Measurements from ENCODE around the gene INO80B.
"Not testable (repeated sequence)": the region's sequence is repeated elsewhere in the genome, so short reads cannot be mapped to it uniquely, and the experiment has no call there.

INO80B gene

GRCh38 chr2:74454654-74455511 is at the start of gene INO80B:
Gene INO80B, plus strand, starts transcription at chr2:74455087. Its CDS starts 30 bp downstream, at chr2:74455117.
- peak; percentile 91 to 97 for DNase-seq (ENCODE audit: low read depth in 2 of 2)

GRCh38 chr2:74406035-74406434 is 48.9 kb upstream of the INO80B start:
- DNase-seq (ENCODE audit: low read depth in 2 of 2), result no peak

- DNase-seq (ENCODE audit: low read depth in 2 of 2), result no peak
Measured at GRCh38 chr2:74407682-74408081, 47.2 kb upstream of the INO80B start.

- DNase-seq (ENCODE audit: low read depth in 2 of 2), result no peak
Measured at GRCh38 chr2:74413001-74413698, 41.7 kb upstream of the INO80B start.

- no peak for DNase-seq (ENCODE audit: low read depth in 2 of 2)
Measured at GRCh38 chr2:74414441-74414840, 40.4 kb upstream of the INO80B start.

- peak in 1 of 2 donors; percentile 19 for DNase-seq (ENCODE audit: low read depth in 2 of 2)
Measured at GRCh38 chr2:74414881-74415761, 39.8 kb upstream of the INO80B start.

- no peak for DNase-seq (ENCODE audit: low read depth in 2 of 2)
Measured at GRCh38 chr2:74415762-74416395, 39.0 kb upstream of the INO80B start.

GRCh38 chr2:74416778-74417177 is 38.1 kb upstream of the INO80B start:
- no peak for DNase-seq (ENCODE audit: low read depth in 2 of 2)

GRCh38 chr2:74417197-74417596 is 37.7 kb upstream of the INO80B start:
- no peak for DNase-seq (ENCODE audit: low read depth in 2 of 2)

GRCh38 chr2:74417763-74418162 is 37.1 kb upstream of the INO80B start:
- no peak for DNase-seq (ENCODE audit: low read depth in 2 of 2)

- DNase-seq (ENCODE audit: low read depth in 2 of 2), result no peak
Measured at GRCh38 chr2:74418312-74418711, 36.6 kb upstream of the INO80B start.

- no peak for DNase-seq (ENCODE audit: low read depth in 2 of 2)
Measured at GRCh38 chr2:74419345-74419744, 35.5 kb upstream of the INO80B start.

- no peak for DNase-seq (ENCODE audit: low read depth in 2 of 2)
Measured at GRCh38 chr2:74420006-74420405, 34.9 kb upstream of the INO80B start.

GRCh38 chr2:74420443-74421103 is 34.3 kb upstream of the INO80B start:
- not testable (repeated sequence) for DNase-seq (ENCODE audit: low read depth in 2 of 2)

GRCh38 chr2:74421221-74421870 is 33.5 kb upstream of the INO80B start, which contains the start of the genes C2orf81 and WDR54:
Gene C2orf81, minus strand, starts transcription at chr2:74421619. Its CDS starts 59 bp downstream, at chr2:74421560.
Gene WDR54, plus strand, starts transcription at chr2:74421730. Its CDS starts 424 bp downstream, at chr2:74422154.
- DNase-seq (ENCODE audit: low read depth in 2 of 2), result peak; percentile 82 to 95

- no peak for DNase-seq (ENCODE audit: low read depth in 2 of 2)
Measured at GRCh38 chr2:74423231-74424095, 31.4 kb upstream of the INO80B start.

GRCh38 chr2:74424139-74424992 is 30.5 kb upstream of the INO80B start:
- no peak for DNase-seq (ENCODE audit: low read depth in 2 of 2)

GRCh38 chr2:74424995-74425406 is 29.9 kb upstream of the INO80B start:
- no peak for DNase-seq (ENCODE audit: low read depth in 2 of 2)

All from stimulated activated CD8-positive, alpha-beta memory T cell treated with anti-CD3 and anti-CD28 coated beads, Interleukin-7, amount 100 ng/mL, for 4 hours (primary cell).